GM18511 (cell line): ENCODE data around the gene ATP8A2.

Source experiments
- ATAC-seq: cut with Tn5 transposase; IDR thresholded peaks from one replicate; pipeline ENCODE4 v1.9.1; 2021; ENCODE audit warnings: mild to moderate bottlenecking, moderate library complexity; ENCODE audit not compliant: unreplicated experiment

ATP8A2 gene

DNA sequence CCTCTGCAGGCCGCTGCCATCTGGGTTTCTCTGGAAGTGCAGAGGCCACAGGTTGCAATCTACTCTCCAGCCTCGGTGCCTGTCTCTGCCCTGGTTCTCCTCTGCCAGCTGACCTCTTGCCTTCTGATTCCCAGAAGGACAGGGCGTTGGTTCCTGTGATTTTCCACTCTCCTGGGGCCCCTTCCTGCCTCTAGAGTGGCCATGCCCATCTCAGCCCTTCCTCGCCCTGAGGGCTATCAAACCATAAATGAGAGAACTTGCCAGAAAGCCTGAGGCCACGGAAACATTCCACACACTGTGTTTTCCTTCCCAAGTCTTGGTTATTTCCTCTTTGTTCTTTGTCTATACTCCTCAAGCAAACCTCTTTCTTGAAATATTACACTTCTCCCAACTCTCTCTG is 533.8 kb downstream of the ATP8A2 start:
- ATAC-seq, result no peak

DNA sequence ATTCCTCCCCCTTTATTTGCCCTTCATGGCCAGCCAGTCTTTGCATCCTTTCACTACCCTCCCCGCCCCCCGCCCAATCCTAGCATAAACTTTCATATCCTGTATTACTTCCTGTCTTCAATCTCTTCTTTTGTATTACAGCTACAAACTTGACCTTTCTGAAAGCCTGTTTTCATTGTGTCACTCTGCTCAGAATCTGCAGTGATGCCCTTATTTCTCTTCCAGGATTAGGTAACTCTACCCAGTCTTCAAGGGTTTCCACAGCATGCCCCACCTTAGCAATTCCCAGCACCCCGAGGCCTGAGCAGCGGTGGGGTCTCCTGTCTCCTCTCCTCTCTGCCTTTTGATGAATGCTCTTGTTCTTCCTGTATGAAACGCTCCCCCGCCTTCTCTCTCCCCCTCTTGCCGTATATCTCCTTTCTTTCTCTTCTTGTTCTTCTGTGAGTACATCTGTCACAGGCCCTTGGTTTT is 534.5 kb downstream of the ATP8A2 start:
- ATAC-seq, result no peak

DNA sequence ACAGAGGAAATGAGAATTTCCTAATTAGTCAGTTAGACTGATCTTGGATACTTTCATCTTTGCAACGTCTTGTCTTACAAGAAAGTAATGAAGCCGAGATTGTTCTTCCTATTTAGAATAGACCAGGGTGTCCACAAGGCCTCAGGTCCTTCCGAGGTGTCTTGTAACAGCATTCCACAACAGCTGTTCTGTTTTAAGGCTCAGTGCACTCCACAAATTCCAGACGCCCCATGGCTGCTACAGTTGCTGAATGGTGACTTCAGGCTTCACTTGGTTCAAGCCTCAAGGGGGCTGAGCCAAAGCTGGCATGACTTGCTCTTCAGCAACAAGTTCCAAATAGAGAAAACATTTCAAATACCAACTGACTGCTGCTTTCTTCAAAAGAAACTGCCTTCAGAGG is 536.6 kb downstream of the ATP8A2 start:
- no peak for ATAC-seq

- ATAC-seq, result no peak
Measured at GRCh38 chr13:25910243-25910642, 538.5 kb downstream of the ATP8A2 start.

- ATAC-seq, result no peak
Measured at GRCh38 chr13:25910991-25911419, 539.2 kb downstream of the ATP8A2 start.

DNA sequence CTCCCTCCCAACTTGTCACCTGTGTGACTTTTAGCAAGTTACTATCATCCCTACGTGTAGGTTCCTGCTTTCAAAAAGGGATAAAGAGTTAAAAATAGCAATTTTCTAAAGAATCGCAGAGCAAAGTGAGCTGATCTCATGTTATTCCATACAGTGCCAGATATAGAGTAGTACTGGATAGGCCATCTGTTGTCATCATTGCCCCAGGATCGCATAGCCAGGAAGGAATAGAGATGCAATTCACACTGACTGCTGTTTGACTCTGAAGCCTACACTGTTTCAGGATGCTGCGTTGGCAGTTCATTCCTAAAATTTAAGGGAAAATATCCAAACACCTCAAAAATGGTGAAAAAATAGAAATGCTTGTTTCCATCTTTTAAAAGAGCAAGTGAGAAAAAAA is 541.2 kb downstream of the ATP8A2 start:
- ATAC-seq, result no peak

- no peak for ATAC-seq
Measured at GRCh38 chr13:25915840-25916518, 544.2 kb downstream of the ATP8A2 start.

GRCh38 chr13:25920277-25920676 is 548.5 kb downstream of the ATP8A2 start:
- no peak for ATAC-seq

- no peak for ATAC-seq
Measured at GRCh38 chr13:25920931-25921330, 549.2 kb downstream of the ATP8A2 start.

DNA sequence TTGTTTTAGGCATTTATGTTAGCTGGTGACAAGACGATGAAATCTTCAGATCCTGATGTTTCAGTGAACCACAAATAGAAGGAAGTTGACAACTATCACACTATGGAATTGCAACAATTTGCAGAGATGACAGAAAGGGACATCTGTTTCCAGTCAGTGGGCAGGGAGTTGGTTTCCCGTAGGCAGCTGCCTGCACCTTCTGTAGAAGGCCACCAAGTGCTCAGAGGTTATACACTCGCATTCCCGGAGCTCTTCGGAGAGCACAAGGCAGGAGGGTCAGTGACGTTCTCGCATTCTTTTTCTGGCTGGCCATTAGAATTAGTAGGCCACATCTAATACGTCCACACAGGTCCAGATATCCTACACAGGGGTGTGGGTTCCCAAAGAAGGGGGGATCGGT is 550.6 kb downstream of the ATP8A2 start:
- no peak for ATAC-seq

- ATAC-seq, result no peak
Measured at GRCh38 chr13:25923217-25924085, 551.7 kb downstream of the ATP8A2 start.

DNA sequence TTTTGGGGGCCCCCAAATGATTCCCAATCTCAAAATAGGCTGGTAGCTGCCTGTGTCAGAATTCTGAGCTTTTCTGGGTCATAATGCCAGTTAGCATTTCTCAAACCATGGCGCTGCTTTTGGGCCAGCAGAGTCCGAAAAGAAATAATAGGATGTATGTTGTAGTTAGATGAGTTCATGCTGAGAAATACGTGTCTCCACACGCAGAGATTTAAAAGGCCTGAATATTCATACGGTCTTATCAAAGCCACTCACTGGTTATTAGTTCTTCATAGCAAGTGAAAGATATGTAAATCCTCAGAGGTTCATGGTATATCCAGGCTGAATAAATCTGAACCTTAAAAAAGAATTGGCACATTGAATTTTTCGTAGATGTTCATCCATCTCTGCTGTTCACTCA is 555.6 kb downstream of the ATP8A2 start:
- no peak for ATAC-seq

- ATAC-seq, result no peak
Measured at GRCh38 chr13:25927932-25928331, 556.2 kb downstream of the ATP8A2 start.

DNA sequence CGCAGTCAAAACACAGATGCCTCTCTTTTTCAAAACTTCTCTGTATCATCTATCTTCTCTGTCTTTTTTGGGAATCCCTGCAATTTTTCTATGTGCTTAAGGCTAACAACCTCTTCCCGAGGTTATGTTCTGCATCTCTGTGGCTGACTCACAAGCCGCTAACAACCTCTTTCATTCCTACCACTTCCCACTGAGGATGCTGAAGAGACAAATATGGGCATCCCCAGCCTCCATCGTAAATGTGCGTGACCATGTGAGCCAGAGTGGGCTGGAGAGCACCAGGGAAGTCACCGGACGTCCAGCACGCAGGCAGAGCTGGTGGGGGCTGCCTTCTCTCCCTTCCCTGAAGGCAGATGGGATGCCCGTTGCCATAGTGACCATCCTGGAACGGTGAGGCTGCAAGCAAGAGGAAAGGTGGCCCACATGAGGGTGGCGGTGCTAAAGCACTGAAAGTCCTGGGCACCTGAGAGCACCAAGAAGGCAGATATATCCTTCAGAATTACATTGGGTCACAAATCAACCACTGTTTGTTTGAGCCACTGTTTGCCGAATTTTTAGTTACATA is 557.2 kb downstream of the ATP8A2 start:
- ATAC-seq, result no peak

DNA sequence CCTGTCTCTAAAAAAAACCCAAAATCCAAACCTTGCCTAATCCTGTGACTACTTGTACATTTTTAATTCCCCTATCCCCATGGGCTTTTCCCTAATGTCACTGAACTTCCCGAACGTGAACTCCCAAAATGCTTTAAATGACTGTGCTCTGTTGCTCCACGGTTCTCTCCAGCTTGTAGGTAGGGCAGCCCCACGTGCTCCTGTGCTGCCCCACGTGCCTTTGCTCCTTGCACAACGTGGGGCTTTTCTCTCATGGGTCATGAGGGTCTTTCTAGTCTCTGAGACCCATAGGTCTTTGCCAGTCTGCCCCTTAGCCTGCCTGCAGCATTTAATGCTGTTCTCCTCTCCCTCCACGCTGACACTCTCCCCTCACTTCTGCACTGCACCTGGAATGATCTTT is 558.0 kb downstream of the ATP8A2 start:
- no peak for ATAC-seq

DNA sequence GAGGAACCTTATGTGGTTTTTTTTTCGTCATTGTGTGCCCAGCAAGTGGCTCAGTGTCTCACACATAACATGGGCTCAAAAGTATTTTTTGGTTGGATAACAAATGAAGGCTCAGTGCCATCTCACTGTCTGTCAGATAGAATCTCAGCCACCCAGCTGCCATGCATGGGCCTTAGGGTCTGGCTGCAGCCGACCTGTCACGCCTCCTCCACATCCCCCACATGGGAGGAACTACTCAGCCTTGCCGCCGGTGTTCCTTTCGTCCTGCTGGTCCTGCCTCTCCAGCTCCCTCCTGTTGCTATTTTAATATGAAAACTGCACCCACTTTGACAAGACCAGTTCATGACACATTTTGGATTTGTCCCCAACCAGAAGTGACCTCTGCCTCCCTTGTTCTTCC is 558.9 kb downstream of the ATP8A2 start:
- ATAC-seq, result no peak

GRCh38 chr13:25932365-25932764 is 560.6 kb downstream of the ATP8A2 start:
- no peak for ATAC-seq

GRCh38 chr13:25933520-25933919 is 561.7 kb downstream of the ATP8A2 start:
- no peak for ATAC-seq

DNA sequence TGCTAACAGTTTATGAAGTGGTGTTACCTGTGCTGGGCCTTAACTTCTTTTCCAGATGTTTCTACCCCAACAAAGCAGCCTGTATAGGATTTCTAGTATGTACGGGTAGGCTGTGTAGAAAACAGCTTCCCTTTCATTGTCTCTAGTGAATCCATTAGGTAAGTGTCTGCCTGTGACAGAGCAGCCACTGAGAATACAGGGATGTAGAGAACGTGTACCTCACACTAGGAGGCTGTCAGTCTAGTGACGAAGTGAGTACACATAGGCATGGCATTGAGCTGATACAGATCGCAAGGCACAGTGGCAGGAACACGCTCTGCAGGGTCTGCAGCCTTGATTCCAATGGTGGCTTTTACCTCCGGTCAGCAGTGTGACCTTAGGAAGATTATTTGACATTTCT is 562.4 kb downstream of the ATP8A2 start:
- ATAC-seq, result no peak

DNA sequence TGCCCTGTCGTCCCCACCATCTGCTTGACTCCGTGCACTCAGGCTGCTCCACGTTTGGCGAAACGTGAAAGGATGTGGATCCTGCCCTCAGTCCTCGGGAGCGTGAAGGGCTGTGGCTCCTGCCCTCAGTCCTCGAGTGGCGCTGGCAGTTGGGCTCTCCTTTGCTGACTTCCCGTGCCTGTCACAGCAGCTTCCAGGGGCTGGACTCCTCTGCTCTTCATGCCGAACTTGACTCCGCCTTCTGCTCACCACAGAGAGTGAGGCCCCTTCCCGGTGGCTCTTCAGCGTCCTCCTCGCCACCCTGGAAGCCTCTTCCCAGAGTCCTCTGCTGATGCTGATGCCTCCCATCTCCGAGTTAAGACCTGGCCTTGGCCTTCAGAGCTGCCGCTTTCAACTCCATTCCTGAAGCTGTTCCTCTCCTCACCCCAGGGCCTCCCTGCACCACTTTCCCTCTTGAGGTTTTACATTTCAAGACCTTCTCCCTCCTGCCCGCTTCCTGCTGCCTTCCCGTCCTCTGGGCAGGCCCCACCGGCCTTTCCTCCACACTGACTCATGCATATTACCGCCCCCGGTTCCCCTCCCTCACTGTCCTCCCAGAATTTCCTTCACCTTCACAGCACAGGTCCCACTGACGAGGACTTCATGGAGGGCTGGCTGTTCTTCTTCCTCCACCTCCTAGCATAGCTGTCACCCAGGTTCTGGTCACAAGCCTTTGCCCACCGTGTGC is 568.4 kb downstream of the ATP8A2 start:
- no peak for ATAC-seq

GRCh38 chr13:25943081-25943480 is 571.3 kb downstream of the ATP8A2 start:
- no peak for ATAC-seq
